ENCODE measurements around the gene FRMD5.

Gene FRMD5

GRCh38 chr15:43915631-43916325, 279.3 kb downstream of the FRMD5 start:
- H3K4me3 ChIP-seq (replicated peaks; ENCODE audit: low read depth, low read length) = no peak overlapping the region
- TF ChIP-seq CTCF (IDR thresholded peaks at IDR 0.05; ENCODE audit: low read depth, low read length, missing control alignments) = no peak
- DNase-seq (ENCODE audit: extremely low read depth, low read depth) = no peak

- no peak for TF ChIP-seq CTCF (IDR thresholded peaks at IDR 0.05; ENCODE audit: low read depth, low read length, missing control alignments)
- no peak overlapping the region for H3K4me3 ChIP-seq (replicated peaks; ENCODE audit: low read depth, low read length)
- no peak for DNase-seq (ENCODE audit: extremely low read depth, low read depth)
Measured at GRCh38 chr15:43913941-43914340, 281.1 kb downstream of the FRMD5 start.

- H3K4me3 ChIP-seq (replicated peaks; ENCODE audit: low read depth, low read length) = no peak overlapping the region
- DNase-seq (ENCODE audit: extremely low read depth, low read depth) = peak; percentile 88
Measured at GRCh38 chr15:43913026-43913780, 281.9 kb downstream of the FRMD5 start.

DNA sequence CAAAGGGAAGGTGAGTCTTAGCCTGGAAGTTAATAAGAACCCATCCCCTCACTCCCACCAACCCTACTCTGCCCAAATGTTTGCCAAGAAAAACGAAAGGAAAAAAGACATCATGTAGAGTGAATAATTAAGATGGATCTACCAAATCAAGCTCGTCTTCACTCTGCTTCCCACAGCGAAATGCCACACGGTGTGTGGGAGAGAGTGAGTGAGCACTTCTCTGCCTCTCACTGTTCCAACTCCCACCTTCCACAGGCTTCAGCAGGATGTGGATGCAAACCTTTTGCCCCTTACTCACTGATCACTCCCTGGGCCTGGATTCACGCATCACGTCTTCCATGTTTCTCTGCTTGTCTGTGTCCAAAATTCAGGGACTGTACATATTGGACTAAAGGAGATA, 282.9 kb downstream of the FRMD5 start:
- no peak overlapping the region for H3K4me3 ChIP-seq (replicated peaks; ENCODE audit: low read depth, low read length)
- DNase-seq (ENCODE audit: extremely low read depth, low read depth) = no peak
- TF ChIP-seq CTCF (IDR thresholded peaks at IDR 0.05; ENCODE audit: low read depth, low read length, missing control alignments) = no peak

More at GRCh38 chr15:43913026-43913780, 281.9 kb downstream of the FRMD5 start:
- no peak for TF ChIP-seq CTCF (IDR thresholded peaks at IDR 0.05; ENCODE audit: low read depth, low read length, missing control alignments)

- TF ChIP-seq CTCF (IDR thresholded peaks at IDR 0.05; ENCODE audit: low read depth, low read length, missing control alignments) = no peak
- H3K4me3 ChIP-seq (replicated peaks; ENCODE audit: low read depth, low read length) = no peak overlapping the region
- peak; percentile 41 for DNase-seq (ENCODE audit: extremely low read depth, low read depth)
Measured at GRCh38 chr15:43911235-43911781, 283.8 kb downstream of the FRMD5 start.

DNA sequence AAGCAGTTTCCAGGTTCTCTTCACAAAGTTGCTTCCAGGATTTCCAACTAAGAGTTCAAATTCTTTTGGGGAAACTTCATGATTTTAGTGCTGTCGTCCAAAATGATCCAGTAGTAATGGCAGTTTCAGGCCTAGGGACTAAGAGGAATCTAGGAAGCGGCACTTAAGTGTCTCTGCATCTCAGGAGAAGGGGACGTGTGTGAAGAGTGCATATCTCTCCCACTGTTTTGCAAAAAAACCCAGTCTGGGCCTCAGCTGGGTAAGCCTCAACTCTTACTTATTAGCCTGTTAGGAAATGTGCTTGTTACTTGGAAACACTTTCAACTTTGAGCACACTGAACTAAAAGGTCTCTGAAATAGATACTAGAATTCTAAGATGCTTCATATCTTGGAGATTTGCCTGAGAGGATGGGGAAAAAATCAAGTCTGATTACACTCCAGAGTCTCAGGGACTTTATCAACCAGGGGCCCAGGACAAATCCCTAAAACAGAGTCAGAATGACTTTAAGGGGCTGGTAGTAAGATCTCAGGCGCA, 286.5 kb downstream of the FRMD5 start:
- no peak for TF ChIP-seq CTCF (IDR thresholded peaks at IDR 0.05; ENCODE audit: low read depth, low read length, missing control alignments)
- no peak overlapping the region for H3K4me3 ChIP-seq (replicated peaks; ENCODE audit: low read depth, low read length)
- no peak for DNase-seq (ENCODE audit: extremely low read depth, low read depth)
